HPDE6-E6E7 (cell line): ENCODE results near the gene SUGT1.

Experiments used
- DNase-seq: peaks from one replicate; pipeline ENCODE4 v3.0.0; 2011; ENCODE audit warnings: missing footprints; ENCODE audit errors: extremely low spot score

The SUGT1 gene

GRCh38 chr13:52737965-52738364 is 85.3 kb downstream of the SUGT1 start:
- no peak for DNase-seq

GRCh38 chr13:52738719-52739467 is 86.3 kb downstream of the SUGT1 start:
- no peak for DNase-seq

GRCh38 chr13:52739468-52740071 is 86.9 kb downstream of the SUGT1 start, which contains the start of gene CNMD:
TSS of gene CNMD (minus strand) at chr13:52739820. CDS start at chr13:52739701, 119 bp downstream.
- no peak for DNase-seq

GRCh38 chr13:52743569-52743968 is 90.9 kb downstream of the SUGT1 start:
- DNase-seq, result no peak

- no peak for DNase-seq
These were observed 91.4 kb downstream of the SUGT1 start for GRCh38 chr13:52743988-52744387.

GRCh38 chr13:52744842-52745375 is 92.3 kb downstream of the SUGT1 start:
- DNase-seq, result no peak

GRCh38 chr13:52746141-52746540 is 93.5 kb downstream of the SUGT1 start:
- no peak for DNase-seq

GRCh38 chr13:52749419-52749818 is 96.8 kb downstream of the SUGT1 start:
- no peak for DNase-seq
